H9 (cell line): ENCODE measurements around the gene ARHGDIA. TPM values are rescaled to one million over a fixed set of nuclear protein-coding genes. Genes with fewer than 3 reads are reported as not detected.
A peak's percentile ranks its signal among the peaks of the same experiment; 100 is the strongest.

Experiments used
- DNase-seq: peaks from one replicate; pipeline ENCODE4 v3.0.0-alpha.2; 2017
- H2AFZ ChIP-seq: one replicate; pipeline ENCODE4 v1.6.1; 2013; ENCODE audit warnings: mild to moderate bottlenecking, low read length, control low read depth, moderate library complexity
- H2AK5ac ChIP-seq: 2 replicates; pipeline ENCODE4 v1.6.1; 2013; ENCODE audit warnings: low read length, control low read depth, mixed read lengths; ENCODE audit not compliant: insufficient read length
- H2BK120ac ChIP-seq: one replicate; pipeline ENCODE4 v1.6.1; 2013; ENCODE audit warnings: low read depth, mild to moderate bottlenecking, low read length, control low read depth, inconsistent platforms; ENCODE audit not compliant: poor library complexity, severe bottlenecking
- H2BK12ac ChIP-seq: 2 replicates; pipeline ENCODE4 v1.6.1; 2013; ENCODE audit warnings: low read length, control low read depth, mixed read lengths, low read depth; ENCODE audit not compliant: insufficient read length
- H2BK15ac ChIP-seq: 2 replicates; pipeline ENCODE4 v1.6.1; 2013; ENCODE audit warnings: low read depth, low read length, control low read depth
- H2BK20ac ChIP-seq: one replicate; pipeline ENCODE4 v1.6.1; 2013; ENCODE audit warnings: low read depth, mild to moderate bottlenecking, low read length, control low read depth, inconsistent platforms; ENCODE audit not compliant: poor library complexity, severe bottlenecking
- H2BK5ac ChIP-seq: 2 replicates; pipeline ENCODE4 v1.6.1; 2013; ENCODE audit warnings: low read length, control low read depth, mixed read lengths; ENCODE audit not compliant: insufficient read length
- H3K14ac ChIP-seq: 2 replicates; pipeline ENCODE4 v1.6.1; 2013; ENCODE audit warnings: low read length, control low read depth; ENCODE audit not compliant: insufficient read depth
- H3K18ac ChIP-seq: 2 replicates; pipeline ENCODE4 v1.6.1; 2013; ENCODE audit warnings: low read depth, mild to moderate bottlenecking, mixed read lengths, low read length, control low read depth; ENCODE audit not compliant: insufficient read length
- H3K23ac ChIP-seq: 2 replicates; pipeline ENCODE4 v1.6.1; 2013; ENCODE audit warnings: low read length, control low read depth, mixed read lengths, low read depth; ENCODE audit not compliant: insufficient read length
- H3K23me2 ChIP-seq: 2 replicates; pipeline ENCODE4 v1.6.1; 2013; ENCODE audit warnings: low read depth, mild to moderate bottlenecking, mixed read lengths, low read length, control low read depth; ENCODE audit not compliant: insufficient read length, poor library complexity, severe bottlenecking
- H3K27ac ChIP-seq: 2 replicates; pipeline ENCODE4 v1.5.1; 2013; ENCODE audit warnings: low read length, control low read depth, mixed read lengths, low read depth; ENCODE audit not compliant: insufficient read length
- H3K27me3 ChIP-seq: 2 replicates; pipeline ENCODE4 v1.6.1; 2013; ENCODE audit warnings: low read length, control low read depth, inconsistent platforms; ENCODE audit not compliant: insufficient read depth
- H3K4ac ChIP-seq: 2 replicates; pipeline ENCODE4 v1.6.1; 2013; ENCODE audit warnings: low read depth, mild to moderate bottlenecking, control low read depth, inconsistent platforms, low read length, moderate library complexity
- H3K4me1 ChIP-seq: 2 replicates; pipeline ENCODE4 v1.6.1; 2013; ENCODE audit warnings: low read length, control low read depth, inconsistent platforms; ENCODE audit not compliant: insufficient read depth
- H3K4me2 ChIP-seq: 2 replicates; pipeline ENCODE4 v1.6.1; 2013; ENCODE audit warnings: low read length, control low read depth, mixed read lengths; ENCODE audit not compliant: insufficient read length, insufficient read depth
- H3K56ac ChIP-seq: 2 replicates; pipeline ENCODE4 v1.6.1; 2013; ENCODE audit warnings: low read depth, mild to moderate bottlenecking, mixed read lengths, low read length, control low read depth; ENCODE audit not compliant: insufficient read length
- H3K79me1 ChIP-seq: 2 replicates; pipeline ENCODE4 v1.6.1; 2013; ENCODE audit warnings: low read depth, mild to moderate bottlenecking, moderate library complexity, low read length, control low read depth, inconsistent platforms; ENCODE audit not compliant: insufficient read depth, poor library complexity, severe bottlenecking
- H3K79me2 ChIP-seq: 2 replicates; pipeline ENCODE4 v1.6.1; 2013; ENCODE audit warnings: low read length, control low read depth, inconsistent platforms; ENCODE audit not compliant: insufficient read depth
- H3K9ac ChIP-seq: 2 replicates; pipeline ENCODE4 v1.6.1; 2013; ENCODE audit warnings: low read length, control low read depth, mixed read lengths; ENCODE audit not compliant: insufficient read length; ENCODE audit errors: extremely low read depth
- H3K9me3 ChIP-seq: one replicate; pipeline ENCODE4 v1.6.1; 2013; ENCODE audit warnings: low read depth, low read length, inconsistent platforms; ENCODE audit not compliant: control insufficient read depth
- H3T11ph ChIP-seq: one replicate; pipeline ENCODE4 v1.6.1; 2013; ENCODE audit warnings: mild to moderate bottlenecking, low read length, control low read depth, inconsistent platforms
- H4K20me1 ChIP-seq: one replicate; pipeline ENCODE4 v1.6.1; 2013; ENCODE audit not compliant: control insufficient read depth, insufficient read length, insufficient read depth
- H4K5ac ChIP-seq: 2 replicates; pipeline ENCODE4 v1.6.1; 2013; ENCODE audit warnings: low read depth, mild to moderate bottlenecking, mixed read lengths, low read length, control low read depth; ENCODE audit not compliant: insufficient read length
- H4K8ac ChIP-seq: replicated peaks from 2 replicates; pipeline ENCODE4 v1.6.1; 2013; ENCODE audit warnings: low read length, control low read depth, mixed read lengths, low read depth; ENCODE audit not compliant: insufficient read length
- H4K91ac ChIP-seq: 2 replicates; pipeline ENCODE4 v1.6.1; 2013; ENCODE audit warnings: low read depth, mild to moderate bottlenecking, moderate library complexity, mixed read lengths, low read length, control low read depth; ENCODE audit not compliant: insufficient read length
- H3K27ac Mint-ChIP-seq, 3 experiments: 2 replicates in 2 of 3; 3 replicates in 1 of 3; pipeline ENCODE4 v1.8.0; 2020 to 2021; ENCODE audit warnings: mixed read lengths in 3 of 3, mild to moderate bottlenecking in 1 of 3, moderate library complexity in 1 of 3
- H3K27me3 Mint-ChIP-seq: 2 replicates; pipeline ENCODE4 v1.8.0; 2021; ENCODE audit warnings: low read depth, mild to moderate bottlenecking, moderate library complexity, mixed read lengths
- H3K36me3 Mint-ChIP-seq, 3 experiments: 2 replicates in 2 of 3; 3 replicates in 1 of 3; pipeline ENCODE4 v1.8.0; 2020 to 2021; ENCODE audit warnings: low read depth in 3 of 3, mixed read lengths in 3 of 3; ENCODE audit not compliant: insufficient read depth in 1 of 3
- H3K4me1 Mint-ChIP-seq, 2 experiments: 2 replicates each; pipeline ENCODE4 v1.8.0; 2020; ENCODE audit warnings: mixed read lengths in 2 of 2
- H3K4me3 Mint-ChIP-seq, 2 experiments: 2 replicates in 1 of 2; 3 replicates in 1 of 2; pipeline ENCODE4 v1.8.0; 2020 to 2021; ENCODE audit warnings: mild to moderate bottlenecking in 2 of 2, mixed read lengths in 2 of 2, moderate library complexity in 1 of 2
- H3K9me3 Mint-ChIP-seq, 2 experiments: 2 replicates in 1 of 2; 3 replicates in 1 of 2; pipeline ENCODE4 v1.8.0; 2020; ENCODE audit warnings: mild to moderate bottlenecking in 2 of 2, mixed read lengths in 2 of 2, moderate library complexity in 1 of 2
- WGBS: extraction: QIAGEN DNeasy Blood & Tissue Kit; methylation state at CpG from one replicate; pipeline ENCODE4 v1.1.7; 2013; ENCODE audit warnings: missing lambda C conversion rate, low lambda C conversion rate, mixed read lengths; ENCODE audit not compliant: insufficient read length; ENCODE audit errors: extremely low coverage; 5-methylcytosine and 5-hydroxymethylcytosine counted together
- total RNA-seq: library from RNA; stranded (reverse); gene quantifications from 2 replicates; pipeline ENCODE4 v1.2.1, GENCODE V29; 2021
- TF ChIP-seq, protein P1 (sequence below): fragments of 200-600 bp; sonication (generic); conservative IDR thresholded peaks from 3 replicates; pipeline ENCODE4 v1.8.0; 2021; ENCODE audit warnings: antibody characterized with exemption, mild to moderate bottlenecking

The ARHGDIA gene
- total RNA-seq, 1 experiment from 2014 or later = 247 TPM

DNA sequence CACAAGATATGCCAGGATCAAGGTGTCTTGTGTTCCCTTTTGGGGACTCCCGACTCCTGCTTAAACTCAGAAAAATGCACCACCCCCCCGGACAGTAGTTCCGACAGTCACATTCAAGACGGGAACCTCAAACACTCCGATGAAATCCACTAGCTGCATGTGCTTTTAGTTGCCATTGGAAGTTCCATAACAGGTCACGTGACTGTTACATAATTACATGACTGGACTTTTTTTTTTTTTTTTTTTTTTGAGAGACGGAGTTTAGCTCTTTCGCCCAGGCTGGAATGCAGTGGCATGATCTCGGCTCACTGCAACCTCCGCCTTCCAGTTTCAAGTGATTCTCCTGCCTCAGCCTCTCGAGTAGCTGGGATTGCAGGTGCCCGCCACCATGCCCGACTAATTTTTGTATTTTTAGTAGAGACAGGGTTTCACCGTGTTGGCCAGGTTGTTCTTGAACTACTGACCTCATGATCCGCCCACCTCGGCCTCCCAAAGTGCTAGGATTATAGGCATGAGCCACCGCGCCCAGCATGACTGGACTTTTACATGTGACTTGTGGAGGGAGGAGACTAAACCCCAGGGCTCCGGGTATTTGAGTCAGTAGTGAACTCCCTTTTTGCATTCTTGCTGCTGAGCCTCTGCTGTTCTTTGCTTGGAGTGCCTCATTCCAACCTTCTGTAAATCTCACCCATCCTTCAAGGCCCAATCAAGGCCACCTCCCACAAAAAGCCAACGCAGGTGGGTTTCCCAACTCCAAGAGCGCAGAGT lies 45.3 kb upstream of the ARHGDIA start:
- WGBS = no CpG with 5 or more reads among the region's 21 CpGs
- no peak overlapping the region for H2BK15ac ChIP-seq

More for the DNA sequence above, 45.3 kb upstream of the ARHGDIA start:
- Histone ChIP-seq H2BK120ac (no peak overlapping the region), H3K4me1 (no peaks in the 10 kb centered on the region), H3K79me1 (no peaks in the 10 kb centered on the region), H3K9ac (no peak overlapping the region), H3K4ac (no peak overlapping the region), H3K18ac (no peak overlapping the region), H3K23me2 (peaks cover 5% of the 10 kb centered on the region), H4K91ac (no peak overlapping the region), H3K23ac (no peak overlapping the region), H4K8ac (no peak overlapping the region), H2BK5ac (no peak overlapping the region), H4K5ac (no peak overlapping the region), H3K27ac (no peak overlapping the region), H3K27me3 (no peaks in the 10 kb centered on the region), H2AFZ (no peak overlapping the region), H3K14ac (no peak overlapping the region), H4K20me1 (no peaks in the 10 kb centered on the region), H2BK20ac (no peak overlapping the region), H2BK12ac (no peak overlapping the region), H3K79me2 (peaks cover 1% of the 10 kb centered on the region; the same call in 1 of the 2 replicates), H3K56ac (no peak overlapping the region), H2AK5ac (no peak overlapping the region), H3K4me2 (peak overlapping the region; percentile 74), H3K9me3 (no peaks in the 10 kb centered on the region), H3T11ph (no peak overlapping the region)
- TF ChIP-seq, protein P1, sequence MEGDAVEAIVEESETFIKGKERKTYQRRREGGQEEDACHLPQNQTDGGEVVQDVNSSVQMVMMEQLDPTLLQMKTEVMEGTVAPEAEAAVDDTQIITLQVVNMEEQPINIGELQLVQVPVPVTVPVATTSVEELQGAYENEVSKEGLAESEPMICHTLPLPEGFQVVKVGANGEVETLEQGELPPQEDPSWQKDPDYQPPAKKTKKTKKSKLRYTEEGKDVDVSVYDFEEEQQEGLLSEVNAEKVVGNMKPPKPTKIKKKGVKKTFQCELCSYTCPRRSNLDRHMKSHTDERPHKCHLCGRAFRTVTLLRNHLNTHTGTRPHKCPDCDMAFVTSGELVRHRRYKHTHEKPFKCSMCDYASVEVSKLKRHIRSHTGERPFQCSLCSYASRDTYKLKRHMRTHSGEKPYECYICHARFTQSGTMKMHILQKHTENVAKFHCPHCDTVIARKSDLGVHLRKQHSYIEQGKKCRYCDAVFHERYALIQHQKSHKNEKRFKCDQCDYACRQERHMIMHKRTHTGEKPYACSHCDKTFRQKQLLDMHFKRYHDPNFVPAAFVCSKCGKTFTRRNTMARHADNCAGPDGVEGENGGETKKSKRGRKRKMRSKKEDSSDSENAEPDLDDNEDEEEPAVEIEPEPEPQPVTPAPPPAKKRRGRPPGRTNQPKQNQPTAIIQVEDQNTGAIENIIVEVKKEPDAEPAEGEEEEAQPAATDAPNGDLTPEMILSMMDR = no peak
- H3K27me3 Mint-ChIP-seq = no peaks in the 10 kb centered on the region
- H3K4me1 Mint-ChIP-seq = peaks cover 13% of the 10 kb centered on the region in 2 experiments
- H3K27ac Mint-ChIP-seq = peak overlapping the region in 1 of 3 experiments; percentile 79; a peak in 1 of 7 replicates
- H3K36me3 Mint-ChIP-seq = peaks cover 21 to 52% (median 51%) of the 10 kb centered on the region in 3 experiments; a peak in 6 of 7 replicates
- no peak for DNase-seq
- H3K9me3 Mint-ChIP-seq = no peaks in the 10 kb centered on the region; a peak in 1 of 5 replicates
- H3K4me3 Mint-ChIP-seq = peak overlapping the region; percentile 80 to 87
